Smooth muscle cell (in vitro differentiated cells): ENCODE measurements around the gene DGKG. TPM values are rescaled to one million over a fixed set of nuclear protein-coding genes. Genes with fewer than 3 reads are reported as not detected.

Source experiments
- DNase-seq: peaks from one replicate; lab custom pipeline; 2025; ENCODE audit not compliant: unreplicated experiment; lab: John Stamatoyannopoulos, UW
- H2AFZ ChIP-seq: fragments of 200-600 bp; sonication (generic); 2 replicates; pipeline ENCODE4 v1.6.0; 2016; ENCODE audit warnings: antibody characterized with exemption, low read depth, mild to moderate bottlenecking
- H3F3A ChIP-seq: fragments of 200-600 bp; sonication (generic); 2 replicates; pipeline ENCODE4 v1.6.0; 2017; ENCODE audit warnings: antibody characterized with exemption, low read depth
- H3K27ac ChIP-seq: fragments of 200-600 bp; sonication (generic); 2 replicates; pipeline ENCODE4 v1.5.1; 2016; ENCODE audit warnings: low read depth, mild to moderate bottlenecking
- H3K27me3 ChIP-seq: fragments of 200-600 bp; sonication (generic); 2 replicates; pipeline ENCODE4 v1.6.1; 2016; ENCODE audit warnings: low read depth, mild to moderate bottlenecking
- H3K36me3 ChIP-seq: fragments of 200-600 bp; sonication (generic); 2 replicates; pipeline ENCODE4 v1.5.1; 2016; ENCODE audit warnings: low read depth
- H3K4me1 ChIP-seq: fragments of 200-600 bp; sonication (generic); 2 replicates; pipeline ENCODE4 v1.5.1; 2016; ENCODE audit warnings: low read depth
- H3K4me2 ChIP-seq: fragments of 200-600 bp; sonication (generic); 2 replicates; pipeline ENCODE4 v1.6.0; 2016; ENCODE audit warnings: mild to moderate bottlenecking
- H3K4me3 ChIP-seq: fragments of 200-600 bp; sonication (generic); 2 replicates; pipeline ENCODE4 v1.5.1; 2016; ENCODE audit warnings: mild to moderate bottlenecking
- H3K79me2 ChIP-seq: fragments of 200-600 bp; sonication (generic); 2 replicates; pipeline ENCODE4 v1.6.0; 2016; ENCODE audit warnings: low read depth, mild to moderate bottlenecking
- H3K9ac ChIP-seq: fragments of 200-600 bp; sonication (generic); 2 replicates; pipeline ENCODE4 v1.6.0; 2016; ENCODE audit warnings: low read depth
- H3K9me3 ChIP-seq: fragments of 200-600 bp; sonication (generic); replicated peaks from 2 replicates; pipeline ENCODE4 v1.5.1; 2016; ENCODE audit warnings: low read depth
- H4K20me1 ChIP-seq: fragments of 200-600 bp; sonication (generic); 2 replicates; pipeline ENCODE4 v1.6.0; 2016; ENCODE audit warnings: low read depth
- WGBS: methylation state at CpG from one replicate; pipeline ENCODE4 v1.1.7; 2016; ENCODE audit warnings: low lambda C conversion rate; 5-methylcytosine and 5-hydroxymethylcytosine counted together
- polyA plus RNA-seq: library from polyadenylated mRNA; unstranded; fragments of >200 nt; fragmentation: Nextera tagmentation; extraction: Ambion mirVana; gene quantifications from 2 replicates; pipeline ENCODE4 v1.2.1, GENCODE V29; 2016
- total RNA-seq: library from RNA; depleted of rRNA; stranded (reverse); fragments of >200 nt; gene quantifications from 2 replicates; pipeline ENCODE4 v1.2.3, GENCODE V29; 2014
- TF ChIP-seq, protein P1 (sequence below): fragments of 200-600 bp; sonication (generic); IDR thresholded peaks from 2 replicates; pipeline ENCODE4 v1.5.1; 2017; ENCODE audit warnings: borderline replicate concordance, mild to moderate bottlenecking, antibody characterized with exemption; ENCODE audit not compliant: insufficient read depth, poor library complexity, severe bottlenecking

The DGKG gene
- total and polyA plus RNA-seq, 2 experiments from 2014 or later, result 0.64 TPM; not detected in 1

DNA sequence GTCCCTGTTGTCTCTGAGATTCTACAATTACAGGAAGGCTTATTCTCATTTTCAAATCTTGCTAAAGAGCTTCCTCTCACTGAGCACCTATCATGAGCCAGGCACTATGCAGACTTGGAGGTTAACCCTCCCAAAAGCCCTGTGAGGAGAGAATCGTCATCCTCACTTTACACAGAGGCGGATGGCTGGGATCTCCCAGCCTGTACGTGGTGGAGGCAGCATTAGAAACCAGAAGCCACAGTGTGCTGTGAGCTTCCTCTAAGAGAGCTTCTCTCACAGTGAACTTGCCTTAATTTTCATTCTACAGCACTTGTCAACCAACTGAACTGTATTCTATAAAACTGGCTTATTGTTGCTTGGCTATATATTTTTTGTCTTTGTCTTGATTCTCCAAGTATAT is 6.1 kb upstream of the DGKG start:
- Histone ChIP-seq H2AFZ (no peak overlapping the region), H3K9me3 (no peaks in the 10 kb centered on the region), H3K4me1 (peaks cover 3% of the 10 kb centered on the region), H3K36me3 (no peaks in the 10 kb centered on the region), H3K4me2 (no peak overlapping the region), H3K27ac (no peak overlapping the region), H3K27me3 (peaks cover 12% of the 10 kb centered on the region), H3K79me2 (no peaks in the 10 kb centered on the region), H3K4me3 (no peak overlapping the region), H3F3A (no peaks in the 10 kb centered on the region), H4K20me1 (no peaks in the 10 kb centered on the region), H3K9ac (no peak overlapping the region)
- 65% methylated on average over 3 of the region's 3 CpGs for WGBS
- TF ChIP-seq, protein P1, sequence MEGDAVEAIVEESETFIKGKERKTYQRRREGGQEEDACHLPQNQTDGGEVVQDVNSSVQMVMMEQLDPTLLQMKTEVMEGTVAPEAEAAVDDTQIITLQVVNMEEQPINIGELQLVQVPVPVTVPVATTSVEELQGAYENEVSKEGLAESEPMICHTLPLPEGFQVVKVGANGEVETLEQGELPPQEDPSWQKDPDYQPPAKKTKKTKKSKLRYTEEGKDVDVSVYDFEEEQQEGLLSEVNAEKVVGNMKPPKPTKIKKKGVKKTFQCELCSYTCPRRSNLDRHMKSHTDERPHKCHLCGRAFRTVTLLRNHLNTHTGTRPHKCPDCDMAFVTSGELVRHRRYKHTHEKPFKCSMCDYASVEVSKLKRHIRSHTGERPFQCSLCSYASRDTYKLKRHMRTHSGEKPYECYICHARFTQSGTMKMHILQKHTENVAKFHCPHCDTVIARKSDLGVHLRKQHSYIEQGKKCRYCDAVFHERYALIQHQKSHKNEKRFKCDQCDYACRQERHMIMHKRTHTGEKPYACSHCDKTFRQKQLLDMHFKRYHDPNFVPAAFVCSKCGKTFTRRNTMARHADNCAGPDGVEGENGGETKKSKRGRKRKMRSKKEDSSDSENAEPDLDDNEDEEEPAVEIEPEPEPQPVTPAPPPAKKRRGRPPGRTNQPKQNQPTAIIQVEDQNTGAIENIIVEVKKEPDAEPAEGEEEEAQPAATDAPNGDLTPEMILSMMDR, result no peak
- no peak for DNase-seq

DNA sequence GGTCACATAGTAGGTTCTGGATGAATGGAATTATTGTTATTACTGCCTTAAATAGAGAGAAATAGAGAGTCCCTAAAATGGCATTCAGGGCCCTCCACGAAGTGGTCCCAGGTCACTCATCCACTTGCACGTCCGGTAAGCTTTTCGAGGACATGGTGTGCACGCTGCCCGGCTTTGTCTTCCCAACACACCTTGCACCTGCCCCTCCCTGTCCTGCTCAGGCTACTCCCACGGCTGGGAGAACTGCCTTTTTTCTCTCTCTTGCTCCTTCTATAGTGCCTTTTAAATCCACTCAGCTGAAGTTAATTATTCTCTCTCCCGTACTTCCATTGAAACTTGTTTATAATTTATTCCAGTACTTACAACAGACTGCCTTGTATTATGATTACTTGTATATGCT is 5.6 kb upstream of the DGKG start:
- Histone ChIP-seq H3K9ac (no peak overlapping the region), H3K4me2 (no peak overlapping the region), H3K27me3 (peaks cover 18% of the 10 kb centered on the region), H4K20me1 (no peaks in the 10 kb centered on the region), H3K4me3 (no peak overlapping the region), H3F3A (no peaks in the 10 kb centered on the region), H3K79me2 (no peaks in the 10 kb centered on the region), H2AFZ (no peak overlapping the region), H3K9me3 (no peaks in the 10 kb centered on the region), H3K4me1 (peaks cover 8% of the 10 kb centered on the region), H3K36me3 (no peaks in the 10 kb centered on the region), H3K27ac (no peak overlapping the region)
- DNase-seq, result no peak
- TF ChIP-seq, protein P1, result no peak
- WGBS, result 88% methylated on average over 8 of the region's 8 CpGs

DNA sequence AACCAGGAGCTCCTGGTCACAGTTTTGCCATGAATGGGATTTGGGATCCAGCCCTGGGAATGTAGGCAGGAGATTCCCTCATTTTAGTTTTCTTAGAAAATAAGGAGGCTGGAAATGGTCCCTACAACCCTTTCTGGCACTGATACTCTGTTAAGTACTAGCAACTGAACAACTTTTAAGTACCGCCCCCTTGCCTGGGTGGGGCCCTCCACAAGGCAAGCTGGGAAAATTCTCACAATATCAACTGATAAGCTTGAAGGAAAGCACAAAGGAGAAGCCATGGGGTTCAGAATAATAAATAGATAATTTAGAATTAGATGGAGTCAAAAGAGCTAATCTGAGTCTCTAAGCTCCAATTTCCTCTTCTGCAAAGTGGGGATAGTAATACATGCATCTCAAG is 4.2 kb upstream of the DGKG start:
- DNase-seq, result no peak
- no peaks in the 10 kb centered on the region for H4K20me1 ChIP-seq
- H3K79me2 ChIP-seq, result no peaks in the 10 kb centered on the region
- no peak overlapping the region for H3K4me3 ChIP-seq
- TF ChIP-seq, protein P1, result no peak
- H3K27me3 ChIP-seq, result peaks cover 32% of the 10 kb centered on the region
- no peak overlapping the region for H2AFZ ChIP-seq
- peaks cover 21% of the 10 kb centered on the region for H3K4me1 ChIP-seq
- H3K9ac ChIP-seq, result no peak overlapping the region
- no peaks in the 10 kb centered on the region for H3F3A ChIP-seq
- no peaks in the 10 kb centered on the region for H3K9me3 ChIP-seq
- WGBS, result 87% methylated on average over 1 of the region's 1 CpG
- no peaks in the 10 kb centered on the region for H3K36me3 ChIP-seq
- H3K27ac ChIP-seq, result no peak overlapping the region
- H3K4me2 ChIP-seq, result no peak overlapping the region

DNA sequence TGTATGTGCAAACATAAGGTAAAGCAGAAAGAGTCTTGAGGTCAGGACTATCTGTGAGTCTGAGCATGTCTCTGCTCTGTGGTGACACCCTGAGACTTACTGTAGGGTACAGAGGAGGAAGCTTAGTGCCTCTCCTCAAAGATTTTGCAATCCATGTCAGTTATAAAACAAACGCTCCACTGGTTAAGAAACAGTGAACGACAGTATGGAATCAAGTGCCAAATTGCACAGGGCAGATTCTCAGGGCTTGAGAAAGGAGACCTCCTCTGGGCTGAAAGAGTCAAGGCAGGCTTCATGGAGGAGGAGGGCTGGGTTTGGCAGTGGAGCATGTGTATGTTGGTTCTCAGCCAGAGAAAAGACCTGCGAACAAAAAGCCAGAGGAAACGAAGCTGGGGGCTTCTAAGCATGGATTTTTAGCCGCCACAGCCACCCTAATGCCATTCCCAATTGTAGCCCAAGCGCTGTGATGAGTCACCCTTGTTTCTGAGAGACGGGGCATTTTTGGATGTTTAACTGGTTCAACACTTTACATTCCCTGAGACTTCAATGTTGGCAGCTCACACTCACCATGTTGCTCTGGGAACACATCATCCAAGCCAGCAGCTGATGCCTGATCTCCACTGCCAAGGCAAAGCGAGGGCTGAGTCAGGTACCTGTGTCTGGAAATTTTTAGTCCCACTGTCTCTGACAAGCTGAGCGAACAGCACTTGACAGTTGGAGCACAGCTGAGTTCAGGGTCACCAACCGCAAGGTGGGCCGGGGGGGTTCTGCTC is 3.4 kb upstream of the DGKG start:
- no peak for DNase-seq
- Histone ChIP-seq H3K36me3 (no peaks in the 10 kb centered on the region), H3K27ac (no peak overlapping the region), H3K4me1 (peaks cover 28% of the 10 kb centered on the region), H3K4me3 (no peak overlapping the region), H3K9me3 (no peaks in the 10 kb centered on the region), H3K79me2 (no peaks in the 10 kb centered on the region), H3K9ac (no peak overlapping the region), H3F3A (no peaks in the 10 kb centered on the region), H3K4me2 (no peak overlapping the region), H3K27me3 (peaks cover 40% of the 10 kb centered on the region), H2AFZ (no peak overlapping the region), H4K20me1 (no peaks in the 10 kb centered on the region)
- WGBS, result 76% methylated on average over 11 of the region's 11 CpGs
- TF ChIP-seq, protein P1, result no peak
